Anterior cingulate cortex (tissue), 58 donors: Measurements from ENCODE around the gene SP3.
A peak's percentile ranks its signal among the peaks of the same experiment; 100 is the strongest.

Experiments used
- DNase-seq, 58 donors: peaks; one replicate each; lab custom pipeline; 2025; lab: John Stamatoyannopoulos, UW

Gene SP3

GRCh38 chr2:173970516-173970924, 5.3 kb upstream of the SP3 start:
- no peak for DNase-seq

GRCh38 chr2:173969886-173970285, 4.7 kb upstream of the SP3 start:
- no peak for DNase-seq

GRCh38 chr2:173968551-173968950, 3.4 kb upstream of the SP3 start:
- no peak for DNase-seq

GRCh38 chr2:173966274-173967098, 1.3 kb upstream of the SP3 start:
- DNase-seq: no peak

- DNase-seq: peak in 57 of 58 donors; percentile 14 to 91 (median 78)
These were observed 405 bp downstream of the SP3 start for GRCh38 chr2:173964565-173965371.

GRCh38 chr2:173963817-173964564, 1.2 kb downstream of the SP3 start:
- peak; percentile 16 to 95 (median 88) for DNase-seq

GRCh38 chr2:173963323-173963816, 1.8 kb downstream of the SP3 start:
- DNase-seq: peak in 33 of 58 donors; percentile 24 to 87 (median 56)

- DNase-seq: no peak
These were observed 2.5 kb downstream of the SP3 start for GRCh38 chr2:173962583-173963110.

- DNase-seq: no peak
These were observed 3.1 kb downstream of the SP3 start for GRCh38 chr2:173962031-173962430.

- DNase-seq: no peak
These were observed 3.8 kb downstream of the SP3 start for GRCh38 chr2:173961346-173961705.

GRCh38 chr2:173959909-173960308, 5.3 kb downstream of the SP3 start:
- DNase-seq: no peak

- no peak for DNase-seq
These were observed 5.8 kb downstream of the SP3 start for GRCh38 chr2:173959358-173959884.

GRCh38 chr2:173958198-173958846, 6.9 kb downstream of the SP3 start:
- no peak for DNase-seq

- no peak for DNase-seq
These were observed 7.7 kb downstream of the SP3 start for GRCh38 chr2:173957517-173957916.

- no peak for DNase-seq
These were observed 8.7 kb downstream of the SP3 start for GRCh38 chr2:173956454-173956853.

GRCh38 chr2:173955867-173956266, 9.3 kb downstream of the SP3 start:
- no peak for DNase-seq

- DNase-seq: no peak
These were observed 10.2 kb downstream of the SP3 start for GRCh38 chr2:173955004-173955403.

GRCh38 chr2:173953047-173953424, 12.1 kb downstream of the SP3 start:
- no peak for DNase-seq

- no peak for DNase-seq
These were observed 12.7 kb downstream of the SP3 start for GRCh38 chr2:173952267-173953046.
